Activated B cell treated with CpG ODN at 0.5 μM for 24 hours (primary cell): Measurements from ENCODE around the gene NMNAT2. TPM values are rescaled to one million over a fixed set of nuclear protein-coding genes. Genes with fewer than 3 reads are reported as not detected.

ENCODE experiments used
- ATAC-seq: fragments of 200-7000 bp; cut with Tn5 transposase; one replicate; pipeline ENCODE4 v1.10.0; 2021; ENCODE audit warnings: low read depth, mild to moderate bottlenecking, moderate library complexity
- CTCF ChIA-PET: fragments of 350-600 bp; sonication (Branson Sonifier 250); formaldehyde crosslinking; loops from one replicate; lab custom pipeline; 2021; ENCODE audit warnings: antibody characterized with exemption; lab: Charles Lee
- POLR2A ChIA-PET: fragments of 350-600 bp; sonication (Branson Sonifier 250); formaldehyde crosslinking; loops from one replicate; lab custom pipeline; 2021; ENCODE audit warnings: antibody characterized with exemption; lab: Charles Lee
- DNase-seq: peaks from one replicate; pipeline ENCODE4 v3.0.0; 2022
- H3K27ac Mint-ChIP-seq: one replicate; pipeline ENCODE4 v1.8.0; 2020; ENCODE audit warnings: mixed read lengths
- H3K27me3 Mint-ChIP-seq: one replicate; pipeline ENCODE4 v1.8.0; 2021; ENCODE audit warnings: mixed read lengths
- H3K36me3 Mint-ChIP-seq: one replicate; pipeline ENCODE4 v1.8.0; 2021; ENCODE audit warnings: low read depth, mixed read lengths
- H3K4me1 Mint-ChIP-seq: one replicate; pipeline ENCODE4 v1.8.0; 2021; ENCODE audit warnings: mixed read lengths
- H3K4me3 Mint-ChIP-seq: one replicate; pipeline ENCODE4 v1.8.0; 2020; ENCODE audit warnings: mild to moderate bottlenecking, mixed read lengths
- H3K9me3 Mint-ChIP-seq: one replicate; pipeline ENCODE4 v1.8.0; 2020; ENCODE audit warnings: mixed read lengths
- intact Hi-C: fragments of 100-400 bp; cut with micrococcal nuclease; formaldehyde crosslinking; loops from one replicate; pipeline ENCODE4 v1.15.1; 2024
- total RNA-seq: library from RNA; stranded (reverse); gene quantifications from 2 replicates; pipeline ENCODE4 v1.2.3, GENCODE V29; 2022
- TF ChIP-seq, protein P1 (sequence below): fragments of 200-600 bp; IDR thresholded peaks from one replicate; pipeline ENCODE4 v1.8.0; 2022; ENCODE audit warnings: antibody characterized with exemption, mild to moderate bottlenecking

Gene NMNAT2
- total RNA-seq, 1 donor from 2014 or later, result not detected

DNA sequence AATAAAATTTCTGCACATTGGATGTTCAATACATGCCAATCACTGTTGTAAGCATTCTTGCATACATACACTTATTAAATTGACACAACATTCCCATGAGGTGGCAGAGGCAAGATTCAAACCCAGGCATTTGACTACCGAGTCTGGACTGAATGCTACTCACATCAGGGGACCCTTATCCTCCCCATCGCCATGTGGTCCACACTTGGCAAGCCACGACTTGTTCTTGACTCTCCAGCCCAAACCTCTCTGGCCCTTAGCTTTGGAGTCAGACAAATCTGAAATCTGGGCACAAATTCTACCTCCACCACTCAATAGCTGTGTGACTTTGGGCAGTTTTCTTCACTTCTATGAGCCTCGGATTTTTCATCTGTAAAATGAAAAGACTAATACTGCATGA lies 57.1 kb downstream of the NMNAT2 start:
- ChIA-PET CTCF (no interaction called here), POLR2A (no interaction called here)
- Mint-ChIP-seq H3K9me3 (no peaks in the 10 kb centered on the region), H3K27ac (no peak overlapping the region), H3K36me3 (no peaks in the 10 kb centered on the region), H3K4me3 (no peak overlapping the region), H3K27me3 (peaks cover 15% of the 10 kb centered on the region), H3K4me1 (no peaks in the 10 kb centered on the region)
- intact Hi-C loops, result no loop called here
- ATAC-seq (no peak), DNase-seq (no peak)
- TF ChIP-seq, protein P1, sequence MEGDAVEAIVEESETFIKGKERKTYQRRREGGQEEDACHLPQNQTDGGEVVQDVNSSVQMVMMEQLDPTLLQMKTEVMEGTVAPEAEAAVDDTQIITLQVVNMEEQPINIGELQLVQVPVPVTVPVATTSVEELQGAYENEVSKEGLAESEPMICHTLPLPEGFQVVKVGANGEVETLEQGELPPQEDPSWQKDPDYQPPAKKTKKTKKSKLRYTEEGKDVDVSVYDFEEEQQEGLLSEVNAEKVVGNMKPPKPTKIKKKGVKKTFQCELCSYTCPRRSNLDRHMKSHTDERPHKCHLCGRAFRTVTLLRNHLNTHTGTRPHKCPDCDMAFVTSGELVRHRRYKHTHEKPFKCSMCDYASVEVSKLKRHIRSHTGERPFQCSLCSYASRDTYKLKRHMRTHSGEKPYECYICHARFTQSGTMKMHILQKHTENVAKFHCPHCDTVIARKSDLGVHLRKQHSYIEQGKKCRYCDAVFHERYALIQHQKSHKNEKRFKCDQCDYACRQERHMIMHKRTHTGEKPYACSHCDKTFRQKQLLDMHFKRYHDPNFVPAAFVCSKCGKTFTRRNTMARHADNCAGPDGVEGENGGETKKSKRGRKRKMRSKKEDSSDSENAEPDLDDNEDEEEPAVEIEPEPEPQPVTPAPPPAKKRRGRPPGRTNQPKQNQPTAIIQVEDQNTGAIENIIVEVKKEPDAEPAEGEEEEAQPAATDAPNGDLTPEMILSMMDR, result no peak

GRCh38 chr1:183360473-183360872 lies 57.7 kb downstream of the NMNAT2 start:
- Mint-ChIP-seq H3K4me3 (no peak overlapping the region), H3K27me3 (peaks cover 13% of the 10 kb centered on the region), H3K27ac (no peak overlapping the region), H3K4me1 (no peaks in the 10 kb centered on the region), H3K36me3 (no peaks in the 10 kb centered on the region), H3K9me3 (no peaks in the 10 kb centered on the region)
- intact Hi-C loops, result no loop called here
- POLR2A ChIA-PET, result no interaction called here
- CTCF ChIA-PET, result no interaction called here
- no peak for DNase-seq
- TF ChIP-seq, protein P1, result no peak
- no peak for ATAC-seq

DNA sequence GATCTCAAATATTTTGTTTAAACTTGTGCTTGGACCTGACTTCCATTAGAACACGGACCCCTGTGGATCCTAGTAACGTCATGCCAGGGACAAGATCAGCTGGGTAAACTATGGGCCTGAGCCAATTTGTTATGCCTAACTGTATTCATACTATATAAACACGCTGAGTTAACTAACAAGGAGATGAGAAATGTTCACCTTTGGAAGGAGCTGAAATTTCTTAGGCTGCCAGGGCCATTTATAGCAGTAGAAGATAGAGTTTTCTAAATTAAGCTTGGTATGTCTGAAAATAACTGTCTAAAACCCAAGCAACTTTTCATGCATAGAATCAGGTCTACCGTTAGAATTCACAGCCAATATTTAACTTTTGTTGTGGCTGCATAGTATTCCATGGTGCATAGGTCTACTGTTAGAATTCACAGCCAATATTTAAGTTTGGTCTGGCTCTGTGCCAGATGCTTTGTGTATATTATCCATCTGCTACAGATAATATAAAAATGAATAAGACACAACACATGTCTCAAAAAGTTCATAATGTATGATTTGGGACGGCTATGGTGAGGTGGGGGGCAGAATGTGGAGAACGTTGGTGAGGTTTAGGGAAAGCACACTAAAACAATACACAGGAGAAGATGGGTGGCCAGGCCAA lies 61.5 kb downstream of the NMNAT2 start:
- ChIA-PET CTCF (no interaction called here), POLR2A (no interaction called here)
- TF ChIP-seq, protein P1, result no peak

GRCh38 chr1:183355797-183356196 lies 62.4 kb downstream of the NMNAT2 start:
- Mint-ChIP-seq H3K4me1 (no peaks in the 10 kb centered on the region), H3K27me3 (peaks cover 13% of the 10 kb centered on the region), H3K9me3 (no peaks in the 10 kb centered on the region), H3K27ac (no peak overlapping the region), H3K36me3 (no peaks in the 10 kb centered on the region), H3K4me3 (no peak overlapping the region)
- TF ChIP-seq, protein P1, result no peak
- CTCF ChIA-PET, result no interaction called here
- DNase-seq (no peak), ATAC-seq (no peak)
- intact Hi-C loops, result no loop called here
- POLR2A ChIA-PET, result no interaction called here

More for the DNA sequence above, 61.5 kb downstream of the NMNAT2 start:
- Mint-ChIP-seq H3K27ac (no peak overlapping the region), H3K9me3 (no peaks in the 10 kb centered on the region), H3K36me3 (no peaks in the 10 kb centered on the region), H3K4me1 (no peaks in the 10 kb centered on the region), H3K27me3 (peaks cover 15% of the 10 kb centered on the region), H3K4me3 (no peak overlapping the region)
- intact Hi-C loops, result no loop called here
- DNase-seq (no peak), ATAC-seq (no peak)

DNA sequence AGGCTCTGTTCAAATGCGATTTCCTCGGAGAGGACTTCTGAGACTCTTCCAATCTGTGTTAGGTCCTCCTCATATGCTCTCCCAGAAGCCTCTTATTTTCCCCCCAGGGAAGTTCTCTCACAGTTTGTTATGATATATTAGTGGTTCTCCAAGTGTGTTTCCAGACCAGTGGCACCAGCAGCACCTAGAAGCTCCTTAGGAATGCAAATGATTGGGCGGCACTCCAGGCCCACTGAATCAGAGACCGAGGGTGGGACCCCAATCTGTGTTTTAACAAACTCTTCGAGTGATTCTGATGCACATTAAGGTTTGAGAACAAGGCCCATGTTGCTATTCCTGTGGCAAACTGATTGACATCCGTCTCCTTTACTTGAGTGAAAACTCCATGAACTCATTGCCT lies 63.0 kb downstream of the NMNAT2 start:
- Mint-ChIP-seq H3K36me3 (no peaks in the 10 kb centered on the region), H3K27ac (no peak overlapping the region), H3K4me3 (no peak overlapping the region), H3K27me3 (peaks cover 10% of the 10 kb centered on the region), H3K9me3 (no peaks in the 10 kb centered on the region), H3K4me1 (no peaks in the 10 kb centered on the region)
- no peak for ATAC-seq
- ChIA-PET POLR2A (no interaction called here), CTCF (no interaction called here)
- no peak for DNase-seq
- intact Hi-C loops, result no loop called here
- TF ChIP-seq, protein P1, result no peak
